ENCODE measurements around the gene CDC5L. TPM values are rescaled to one million over a fixed set of nuclear protein-coding genes. Genes with fewer than 3 reads are reported as not detected.

CDC5L gene
- total RNA-seq, 2 donors from 2014 or later, result 28.9 to 30.5 TPM

DNA sequence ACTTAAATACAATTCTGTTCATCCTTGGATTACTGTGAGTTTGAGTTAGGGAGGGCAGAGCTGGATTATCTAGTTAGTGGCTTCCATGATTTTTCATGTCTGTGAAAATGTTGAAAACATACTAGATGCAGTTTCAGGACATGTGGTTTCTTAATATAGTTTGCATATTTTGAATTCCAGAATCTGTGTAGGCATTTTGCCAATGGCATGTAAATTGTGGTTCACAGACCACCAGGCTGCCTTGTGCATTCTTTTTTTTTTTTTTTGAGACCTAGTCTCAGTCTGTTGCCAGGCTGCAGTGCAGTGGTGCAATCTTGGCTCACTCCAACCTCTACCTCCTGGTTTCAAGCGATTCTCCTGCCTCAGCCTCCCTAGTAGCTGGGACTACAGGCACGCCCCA lies 42.8 kb downstream of the CDC5L start:
- peaks cover under 1% of the 10 kb centered on the region for H3K9me3 ChIP-seq (ENCODE audit: control insufficient read depth, low read length)
- Mint-ChIP-seq H3K4me1 (peaks cover 7% of the 10 kb centered on the region), H3K9me3 (no peaks in the 10 kb centered on the region), H3K36me3 (ENCODE audit: low read depth) (peaks cover 42% of the 10 kb centered on the region), H3K27ac (no peak overlapping the region), H3K27me3 (ENCODE audit: insufficient read depth) (no peaks in the 10 kb centered on the region), H3K4me3 (no peak overlapping the region)
- TF ChIP-seq, protein P1, sequence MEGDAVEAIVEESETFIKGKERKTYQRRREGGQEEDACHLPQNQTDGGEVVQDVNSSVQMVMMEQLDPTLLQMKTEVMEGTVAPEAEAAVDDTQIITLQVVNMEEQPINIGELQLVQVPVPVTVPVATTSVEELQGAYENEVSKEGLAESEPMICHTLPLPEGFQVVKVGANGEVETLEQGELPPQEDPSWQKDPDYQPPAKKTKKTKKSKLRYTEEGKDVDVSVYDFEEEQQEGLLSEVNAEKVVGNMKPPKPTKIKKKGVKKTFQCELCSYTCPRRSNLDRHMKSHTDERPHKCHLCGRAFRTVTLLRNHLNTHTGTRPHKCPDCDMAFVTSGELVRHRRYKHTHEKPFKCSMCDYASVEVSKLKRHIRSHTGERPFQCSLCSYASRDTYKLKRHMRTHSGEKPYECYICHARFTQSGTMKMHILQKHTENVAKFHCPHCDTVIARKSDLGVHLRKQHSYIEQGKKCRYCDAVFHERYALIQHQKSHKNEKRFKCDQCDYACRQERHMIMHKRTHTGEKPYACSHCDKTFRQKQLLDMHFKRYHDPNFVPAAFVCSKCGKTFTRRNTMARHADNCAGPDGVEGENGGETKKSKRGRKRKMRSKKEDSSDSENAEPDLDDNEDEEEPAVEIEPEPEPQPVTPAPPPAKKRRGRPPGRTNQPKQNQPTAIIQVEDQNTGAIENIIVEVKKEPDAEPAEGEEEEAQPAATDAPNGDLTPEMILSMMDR (conservative IDR thresholded peaks at IDR 0.05), result no peak
- peaks cover 78% of the 10 kb centered on the region for H3K36me3 ChIP-seq (ENCODE audit: control insufficient read depth, insufficient read depth, low read length)
- 100% methylated on average over 1 to 2 of the region's 2 CpGs for WGBS, 2 experiments (ENCODE audit: insufficient coverage in 1 of 2, insufficient read length in 1 of 2)
- no peaks in the 10 kb centered on the region for H3K27me3 ChIP-seq (ENCODE audit: control insufficient read depth, insufficient read depth, low read length, poor library complexity, severe bottlenecking)
- H3K4me3 ChIP-seq (ENCODE audit: low read length), result no peak overlapping the region
- H3K4me1 ChIP-seq (ENCODE audit: control insufficient read depth, insufficient read depth, low read length), result no peaks in the 10 kb centered on the region
- DNase-seq, result no peak
- H3K27ac ChIP-seq (ENCODE audit: low read depth, low read length), result no peak overlapping the region
- no peak overlapping the region for H3K9ac ChIP-seq (ENCODE audit: extremely low read depth, low read length, poor library complexity, severe bottlenecking)

DNA sequence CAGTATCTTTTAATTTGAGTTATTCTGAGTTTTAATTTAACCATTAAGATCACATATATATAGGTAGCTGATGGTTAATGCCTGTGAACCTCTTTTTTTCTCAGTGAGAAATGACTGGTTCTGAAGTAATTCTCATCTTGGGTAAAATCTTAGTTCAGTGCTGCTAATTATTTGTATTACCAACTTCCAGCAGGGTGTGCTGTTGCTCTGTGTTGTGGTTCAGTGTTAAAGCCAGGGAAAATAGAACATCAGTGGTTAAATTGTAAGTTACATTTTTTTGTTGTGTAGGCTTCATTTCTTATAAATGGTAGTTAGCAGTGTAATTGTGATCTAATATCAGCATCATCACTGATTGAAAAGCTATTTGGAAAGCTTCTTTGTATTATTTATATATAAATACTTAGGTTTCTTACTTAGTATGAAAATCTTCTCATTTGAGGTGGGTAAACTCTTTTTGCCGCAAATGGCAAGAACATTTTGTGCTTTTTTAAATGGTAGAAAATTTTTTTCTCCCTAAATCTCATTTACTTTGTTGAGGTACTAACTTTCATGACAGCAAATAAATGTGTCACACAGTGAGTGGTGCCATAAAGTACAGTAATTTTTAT lies 43.7 kb downstream of the CDC5L start:
- no peak overlapping the region for H3K9ac ChIP-seq (ENCODE audit: extremely low read depth, low read length, poor library complexity, severe bottlenecking)
- H3K9me3 Mint-ChIP-seq, result no peaks in the 10 kb centered on the region
- peaks cover 42% of the 10 kb centered on the region for H3K36me3 Mint-ChIP-seq (ENCODE audit: low read depth)
- peaks cover 72% of the 10 kb centered on the region for H3K36me3 ChIP-seq (ENCODE audit: control insufficient read depth, insufficient read depth, low read length)
- no peaks in the 10 kb centered on the region for H3K27me3 Mint-ChIP-seq (ENCODE audit: insufficient read depth)
- no peak overlapping the region for H3K27ac Mint-ChIP-seq
- 100% methylated on average over 1 of the region's 1 CpG; no CpG with 5 or more reads in 1 of the 2 experiments for WGBS, 2 experiments (ENCODE audit: insufficient coverage in 1 of 2, insufficient read length in 1 of 2)
- no peaks in the 10 kb centered on the region for H3K27me3 ChIP-seq (ENCODE audit: control insufficient read depth, insufficient read depth, low read length, poor library complexity, severe bottlenecking)
- H3K4me3 Mint-ChIP-seq, result no peak overlapping the region
- DNase-seq, result peak; percentile 67
- H3K27ac ChIP-seq (ENCODE audit: low read depth, low read length), result no peak overlapping the region
- H3K4me1 Mint-ChIP-seq, result peaks cover 7% of the 10 kb centered on the region
- TF ChIP-seq, protein P1 (conservative IDR thresholded peaks at IDR 0.05), result peak; percentile 84
- H3K4me3 ChIP-seq (ENCODE audit: low read length), result no peak overlapping the region
- H3K4me1 ChIP-seq (ENCODE audit: control insufficient read depth, insufficient read depth, low read length), result no peaks in the 10 kb centered on the region
- peaks cover 6% of the 10 kb centered on the region for H3K9me3 ChIP-seq (ENCODE audit: control insufficient read depth, low read length)

DNA sequence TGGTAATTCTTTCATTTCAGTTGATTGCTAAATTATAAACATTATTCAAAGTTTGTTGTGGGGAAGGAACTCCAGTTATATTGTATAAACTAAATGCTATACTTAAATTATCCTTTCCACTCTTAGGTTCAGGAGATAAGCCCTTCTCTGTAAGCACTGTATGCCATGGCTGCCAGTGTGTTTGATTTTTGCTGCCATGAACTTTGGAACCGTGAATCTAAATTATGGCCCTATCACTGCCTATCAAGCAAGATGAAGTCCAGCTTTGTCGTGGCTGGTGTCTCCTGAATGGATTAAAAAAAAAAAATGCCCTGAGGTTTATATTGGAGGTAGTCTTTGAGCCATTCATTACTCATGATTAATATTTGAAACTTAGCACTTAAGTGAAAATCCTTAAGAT lies 44.7 kb downstream of the CDC5L start:
- TF ChIP-seq, protein P1 (conservative IDR thresholded peaks at IDR 0.05), result no peak
- peaks cover 33% of the 10 kb centered on the region for H3K36me3 Mint-ChIP-seq (ENCODE audit: low read depth)
- 99% methylated on average over 2 of the region's 2 CpGs; no CpG with 5 or more reads in 1 of the 2 experiments for WGBS, 2 experiments (ENCODE audit: insufficient coverage in 1 of 2, insufficient read length in 1 of 2)

More for the DNA sequence above, 44.7 kb downstream of the CDC5L start:
- Histone ChIP-seq H3K4me1 (ENCODE audit: control insufficient read depth, insufficient read depth, low read length) (no peaks in the 10 kb centered on the region), H3K27me3 (ENCODE audit: control insufficient read depth, insufficient read depth, low read length, poor library complexity, severe bottlenecking) (no peaks in the 10 kb centered on the region), H3K4me3 (ENCODE audit: low read length) (no peak overlapping the region), H3K27ac (ENCODE audit: low read depth, low read length) (no peak overlapping the region), H3K9ac (ENCODE audit: extremely low read depth, low read length, poor library complexity, severe bottlenecking) (no peak overlapping the region), H3K36me3 (ENCODE audit: control insufficient read depth, insufficient read depth, low read length) (peaks cover 62% of the 10 kb centered on the region), H3K9me3 (ENCODE audit: control insufficient read depth, low read length) (peaks cover 6% of the 10 kb centered on the region)
- Mint-ChIP-seq H3K4me1 (peaks cover under 1% of the 10 kb centered on the region), H3K4me3 (no peak overlapping the region), H3K9me3 (no peaks in the 10 kb centered on the region), H3K27ac (no peak overlapping the region), H3K27me3 (ENCODE audit: insufficient read depth) (no peaks in the 10 kb centered on the region)
- no peak for DNase-seq

All from endodermal cell (in vitro differentiated cells).